Hepatocyte (in vitro differentiated cells): ENCODE results near the gene OPCML. TPM values are rescaled to one million over a fixed set of nuclear protein-coding genes. Genes with fewer than 3 reads are reported as not detected.

Source experiments
- DNase-seq: peaks from one replicate; pipeline ENCODE4 v3.0.0-alpha.2; 2016; ENCODE audit warnings: low spot score
- H2AFZ ChIP-seq: fragments of 200-600 bp; sonication (generic); 2 replicates; pipeline ENCODE4 v1.6.0; 2016; ENCODE audit warnings: antibody characterized with exemption, mild to moderate bottlenecking
- H3K27ac ChIP-seq: fragments of 200-600 bp; sonication (generic); 2 replicates; pipeline ENCODE4 v1.5.1; 2016; ENCODE audit warnings: mild to moderate bottlenecking
- H3K27me3 ChIP-seq: fragments of 200-600 bp; sonication (generic); 2 replicates; pipeline ENCODE4 v1.6.1; 2016
- H3K36me3 ChIP-seq: fragments of 200-600 bp; sonication (generic); replicated peaks from 2 replicates; pipeline ENCODE4 v1.5.1; 2016; ENCODE audit warnings: low read depth; ENCODE audit not compliant: insufficient read depth
- H3K4me1 ChIP-seq: fragments of 200-600 bp; sonication (generic); 2 replicates; pipeline ENCODE4 v1.5.1; 2016; ENCODE audit warnings: mild to moderate bottlenecking, moderate library complexity; ENCODE audit not compliant: insufficient read depth
- H3K4me2 ChIP-seq: fragments of 200-600 bp; sonication (generic); 2 replicates; pipeline ENCODE4 v1.6.0; 2016
- H3K4me3 ChIP-seq: fragments of 200-600 bp; sonication (generic); 2 replicates; pipeline ENCODE4 v1.5.1; 2016; ENCODE audit warnings: mild to moderate bottlenecking
- H3K79me2 ChIP-seq: fragments of 200-600 bp; sonication (generic); 2 replicates; pipeline ENCODE4 v1.6.0; 2017; ENCODE audit warnings: mild to moderate bottlenecking
- H3K9me2 ChIP-seq: fragments of 200-600 bp; sonication (generic); replicated peaks from 2 replicates; pipeline ENCODE4 v1.6.0; 2017; ENCODE audit warnings: mild to moderate bottlenecking; ENCODE audit not compliant: insufficient read depth
- H3K9me3 ChIP-seq: fragments of 200-600 bp; sonication (generic); 2 replicates; pipeline ENCODE4 v1.5.1; 2016; ENCODE audit warnings: low read depth, mild to moderate bottlenecking
- H4K20me1 ChIP-seq: fragments of 200-600 bp; sonication (generic); 2 replicates; pipeline ENCODE4 v1.6.0; 2016; ENCODE audit warnings: mild to moderate bottlenecking; ENCODE audit not compliant: insufficient read depth, poor library complexity, severe bottlenecking
- EZH2 ChIP-seq: fragments of 200-600 bp; sonication (generic); IDR thresholded peaks from 2 replicates; pipeline ENCODE4 v1.6.1; 2016; ENCODE audit warnings: antibody characterized with exemption, mild to moderate bottlenecking, borderline replicate concordance
- EZH2phosphoT487 ChIP-seq: fragments of 200-600 bp; sonication (generic); IDR thresholded peaks from one replicate; pipeline ENCODE4 v1.6.1; 2018; ENCODE audit warnings: antibody characterized with exemption, mild to moderate bottlenecking, low read depth, moderate library complexity; ENCODE audit not compliant: unreplicated experiment, severe bottlenecking
- WGBS: methylation state at CpG from one replicate; pipeline ENCODE4 v1.1.6; 2016; ENCODE audit warnings: low lambda C conversion rate; ENCODE audit errors: missing lambda C conversion rate; 5-methylcytosine and 5-hydroxymethylcytosine counted together
- polyA plus RNA-seq: library from polyadenylated mRNA; unstranded; fragments of >200 nt; fragmentation: Nextera tagmentation; extraction: Ambion mirVana; gene quantifications from 2 replicates; pipeline ENCODE4 v1.2.1, GENCODE V29; 2016
- total RNA-seq: library from RNA; depleted of rRNA; stranded (reverse); fragments of >200 nt; gene quantifications from 2 replicates; pipeline ENCODE4 v1.2.3, GENCODE V29; 2014
- TF ChIP-seq, protein P1 (sequence below): fragments of 200-600 bp; sonication (generic); IDR thresholded peaks from 2 replicates; pipeline ENCODE4 v1.5.1; 2016; ENCODE audit warnings: antibody characterized with exemption, mild to moderate bottlenecking; ENCODE audit not compliant: poor library complexity

Gene OPCML
- total and polyA plus RNA-seq, 2 experiments from 2014 or later = 0.37 to 0.98 TPM

DNA sequence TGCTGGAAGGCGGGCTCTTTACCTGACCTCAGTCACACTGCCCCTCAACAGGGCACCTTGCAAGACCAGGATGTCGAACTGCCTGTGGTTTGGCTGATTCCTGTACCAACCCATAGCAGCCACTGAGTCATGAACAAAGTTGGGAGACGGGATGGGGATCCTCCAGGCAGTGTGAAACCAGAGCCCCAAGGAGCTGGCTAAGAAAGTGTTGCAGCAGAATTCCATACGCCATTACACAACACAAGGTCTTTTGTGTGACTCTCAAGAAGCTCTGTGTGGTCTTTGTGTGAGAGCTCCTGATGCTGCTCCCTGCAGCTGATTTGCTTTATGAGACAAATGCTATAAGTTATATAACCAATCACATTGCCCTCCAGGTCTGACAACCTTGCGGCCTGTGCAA lies 617.7 kb downstream of the OPCML start:
- no peak for DNase-seq
- no peak for TF ChIP-seq EZH2
- TF ChIP-seq, protein P1, sequence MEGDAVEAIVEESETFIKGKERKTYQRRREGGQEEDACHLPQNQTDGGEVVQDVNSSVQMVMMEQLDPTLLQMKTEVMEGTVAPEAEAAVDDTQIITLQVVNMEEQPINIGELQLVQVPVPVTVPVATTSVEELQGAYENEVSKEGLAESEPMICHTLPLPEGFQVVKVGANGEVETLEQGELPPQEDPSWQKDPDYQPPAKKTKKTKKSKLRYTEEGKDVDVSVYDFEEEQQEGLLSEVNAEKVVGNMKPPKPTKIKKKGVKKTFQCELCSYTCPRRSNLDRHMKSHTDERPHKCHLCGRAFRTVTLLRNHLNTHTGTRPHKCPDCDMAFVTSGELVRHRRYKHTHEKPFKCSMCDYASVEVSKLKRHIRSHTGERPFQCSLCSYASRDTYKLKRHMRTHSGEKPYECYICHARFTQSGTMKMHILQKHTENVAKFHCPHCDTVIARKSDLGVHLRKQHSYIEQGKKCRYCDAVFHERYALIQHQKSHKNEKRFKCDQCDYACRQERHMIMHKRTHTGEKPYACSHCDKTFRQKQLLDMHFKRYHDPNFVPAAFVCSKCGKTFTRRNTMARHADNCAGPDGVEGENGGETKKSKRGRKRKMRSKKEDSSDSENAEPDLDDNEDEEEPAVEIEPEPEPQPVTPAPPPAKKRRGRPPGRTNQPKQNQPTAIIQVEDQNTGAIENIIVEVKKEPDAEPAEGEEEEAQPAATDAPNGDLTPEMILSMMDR = no peak
- TF ChIP-seq EZH2phosphoT487 = no peak
- Histone ChIP-seq H2AFZ (no peak overlapping the region), H4K20me1 (no peaks in the 10 kb centered on the region), H3K4me3 (no peak overlapping the region), H3K36me3 (no peaks in the 10 kb centered on the region), H3K9me2 (no peaks in the 10 kb centered on the region), H3K4me1 (peaks cover 8% of the 10 kb centered on the region), H3K9me3 (no peaks in the 10 kb centered on the region), H3K27ac (no peak overlapping the region), H3K4me2 (no peak overlapping the region), H3K27me3 (no peaks in the 10 kb centered on the region), H3K79me2 (no peaks in the 10 kb centered on the region)
- WGBS = 86% methylated on average over 5 of the region's 5 CpGs

DNA sequence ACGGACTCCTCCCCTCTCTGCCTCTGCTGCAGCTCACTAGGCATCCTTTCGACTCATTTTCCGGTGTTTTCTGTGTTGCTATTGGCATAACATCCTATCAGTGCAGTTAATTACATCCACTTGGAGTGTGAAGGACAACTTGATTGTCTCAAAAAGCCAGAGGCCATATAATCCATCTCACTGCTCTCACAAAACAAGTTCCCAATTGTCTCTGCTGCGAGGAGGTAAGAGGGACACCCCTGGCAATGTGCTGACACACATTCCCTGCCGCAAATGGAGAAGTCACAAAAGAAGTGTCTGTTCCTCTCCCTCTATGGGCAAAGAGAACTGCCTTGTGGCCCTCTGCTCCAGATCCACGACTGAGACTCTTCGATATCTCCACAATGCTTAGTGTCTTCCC lies 618.4 kb downstream of the OPCML start:
- Histone ChIP-seq H3K79me2 (no peaks in the 10 kb centered on the region), H4K20me1 (no peaks in the 10 kb centered on the region), H3K27me3 (no peaks in the 10 kb centered on the region), H3K9me2 (no peaks in the 10 kb centered on the region), H3K27ac (no peak overlapping the region), H2AFZ (no peak overlapping the region), H3K4me2 (no peak overlapping the region), H3K9me3 (no peaks in the 10 kb centered on the region), H3K4me3 (no peak overlapping the region), H3K36me3 (no peaks in the 10 kb centered on the region), H3K4me1 (peaks cover 9% of the 10 kb centered on the region)
- 83% methylated on average over 7 of the region's 7 CpGs for WGBS
- TF ChIP-seq, protein P1 = no peak
- TF ChIP-seq EZH2 = no peak
- no peak for TF ChIP-seq EZH2phosphoT487
- no peak for DNase-seq

DNA sequence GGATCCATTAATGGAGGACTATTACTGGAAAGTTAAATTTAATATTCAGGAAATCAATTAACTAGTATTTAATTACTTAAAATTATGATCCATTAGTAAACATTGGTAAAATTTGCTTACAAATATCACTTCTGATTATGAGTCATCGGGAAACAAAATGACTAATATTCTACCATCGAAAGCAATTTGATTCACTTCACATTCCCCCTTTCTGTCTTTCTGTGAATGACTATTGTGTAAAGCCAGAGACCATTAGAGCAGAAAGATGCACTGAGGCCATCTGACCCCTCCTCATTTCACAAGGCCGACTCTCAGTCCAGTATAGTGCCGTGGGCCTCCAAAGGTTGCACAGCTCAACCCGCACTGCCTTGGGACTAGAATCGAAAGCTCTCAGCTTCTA lies 619.0 kb downstream of the OPCML start:
- no peaks in the 10 kb centered on the region for H3K27me3 ChIP-seq
- WGBS = 96% methylated on average over 6 of the region's 6 CpGs
- H2AFZ ChIP-seq = no peak overlapping the region
- TF ChIP-seq EZH2phosphoT487 (no peak), EZH2 (no peak)
- TF ChIP-seq, protein P1 = no peak
- no peaks in the 10 kb centered on the region for H3K9me2 ChIP-seq
- no peak for DNase-seq
- H3K4me1 ChIP-seq = peaks cover 9% of the 10 kb centered on the region
- H4K20me1 ChIP-seq = no peaks in the 10 kb centered on the region
- no peaks in the 10 kb centered on the region for H3K36me3 ChIP-seq
- H3K27ac ChIP-seq = no peak overlapping the region
- H3K9me3 ChIP-seq = no peaks in the 10 kb centered on the region
- no peaks in the 10 kb centered on the region for H3K79me2 ChIP-seq
- H3K4me3 ChIP-seq = no peak overlapping the region
- no peak overlapping the region for H3K4me2 ChIP-seq

DNA sequence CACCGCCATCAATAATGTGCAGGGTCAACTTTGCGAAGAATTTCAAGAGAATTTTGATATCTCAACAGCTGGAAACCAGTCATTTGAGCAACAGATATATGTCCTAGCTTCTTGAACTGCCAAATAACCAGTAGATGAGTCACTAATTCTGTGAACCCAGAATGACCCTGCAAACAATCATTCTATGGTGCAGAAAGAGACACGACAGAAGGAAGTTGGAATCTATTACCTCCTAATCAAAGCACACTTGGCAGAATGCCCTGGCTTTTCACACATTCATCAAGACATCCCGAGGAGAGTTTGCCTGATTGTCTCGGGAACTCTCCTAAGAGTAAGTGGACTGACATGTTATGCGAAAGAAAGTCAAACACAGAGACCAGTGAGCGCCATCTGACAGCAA lies 621.1 kb downstream of the OPCML start:
- Histone ChIP-seq H3K4me1 (peaks cover 9% of the 10 kb centered on the region), H3K4me2 (no peak overlapping the region), H2AFZ (no peak overlapping the region), H4K20me1 (no peaks in the 10 kb centered on the region), H3K9me3 (no peaks in the 10 kb centered on the region), H3K79me2 (no peaks in the 10 kb centered on the region), H3K9me2 (no peaks in the 10 kb centered on the region), H3K27me3 (no peaks in the 10 kb centered on the region), H3K36me3 (no peaks in the 10 kb centered on the region), H3K4me3 (no peak overlapping the region), H3K27ac (no peak overlapping the region)
- peak; percentile 53 for DNase-seq
- TF ChIP-seq EZH2phosphoT487 (no peak), EZH2 (no peak)
- TF ChIP-seq, protein P1 = no peak
- 64% methylated on average over 7 of the region's 7 CpGs for WGBS
